C4-2B (cell line): ENCODE results near the gene CYTH2.
A peak's percentile ranks its signal among the peaks of the same experiment; 100 is the strongest.

Experiments
- H3K27ac ChIP-seq: fragments of 450-650 bp; 2 replicates; pipeline ENCODE4 v1.5.1; 2017
- ZFX ChIP-seq: fragments of 450-650 bp; IDR thresholded peaks from 2 replicates; pipeline ENCODE4 v1.6.1; 2017
- TF ChIP-seq, protein P1 (sequence below): fragments of 450-650 bp; conservative IDR thresholded peaks from 2 replicates; pipeline ENCODE4 v1.5.1; 2017; ENCODE audit warnings: mild to moderate bottlenecking

Gene CYTH2

GRCh38 chr19:48497728-48498594, 28.8 kb downstream of the CYTH2 start:
- H3K27ac ChIP-seq = no peak overlapping the region
- no peak for TF ChIP-seq ZFX
- TF ChIP-seq, protein P1, sequence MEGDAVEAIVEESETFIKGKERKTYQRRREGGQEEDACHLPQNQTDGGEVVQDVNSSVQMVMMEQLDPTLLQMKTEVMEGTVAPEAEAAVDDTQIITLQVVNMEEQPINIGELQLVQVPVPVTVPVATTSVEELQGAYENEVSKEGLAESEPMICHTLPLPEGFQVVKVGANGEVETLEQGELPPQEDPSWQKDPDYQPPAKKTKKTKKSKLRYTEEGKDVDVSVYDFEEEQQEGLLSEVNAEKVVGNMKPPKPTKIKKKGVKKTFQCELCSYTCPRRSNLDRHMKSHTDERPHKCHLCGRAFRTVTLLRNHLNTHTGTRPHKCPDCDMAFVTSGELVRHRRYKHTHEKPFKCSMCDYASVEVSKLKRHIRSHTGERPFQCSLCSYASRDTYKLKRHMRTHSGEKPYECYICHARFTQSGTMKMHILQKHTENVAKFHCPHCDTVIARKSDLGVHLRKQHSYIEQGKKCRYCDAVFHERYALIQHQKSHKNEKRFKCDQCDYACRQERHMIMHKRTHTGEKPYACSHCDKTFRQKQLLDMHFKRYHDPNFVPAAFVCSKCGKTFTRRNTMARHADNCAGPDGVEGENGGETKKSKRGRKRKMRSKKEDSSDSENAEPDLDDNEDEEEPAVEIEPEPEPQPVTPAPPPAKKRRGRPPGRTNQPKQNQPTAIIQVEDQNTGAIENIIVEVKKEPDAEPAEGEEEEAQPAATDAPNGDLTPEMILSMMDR = no peak

GRCh38 chr19:48498595-48499311, 29.6 kb downstream of the CYTH2 start:
- TF ChIP-seq, protein P1 = no peak
- no peak for TF ChIP-seq ZFX
- H3K27ac ChIP-seq = no peak overlapping the region

DNA sequence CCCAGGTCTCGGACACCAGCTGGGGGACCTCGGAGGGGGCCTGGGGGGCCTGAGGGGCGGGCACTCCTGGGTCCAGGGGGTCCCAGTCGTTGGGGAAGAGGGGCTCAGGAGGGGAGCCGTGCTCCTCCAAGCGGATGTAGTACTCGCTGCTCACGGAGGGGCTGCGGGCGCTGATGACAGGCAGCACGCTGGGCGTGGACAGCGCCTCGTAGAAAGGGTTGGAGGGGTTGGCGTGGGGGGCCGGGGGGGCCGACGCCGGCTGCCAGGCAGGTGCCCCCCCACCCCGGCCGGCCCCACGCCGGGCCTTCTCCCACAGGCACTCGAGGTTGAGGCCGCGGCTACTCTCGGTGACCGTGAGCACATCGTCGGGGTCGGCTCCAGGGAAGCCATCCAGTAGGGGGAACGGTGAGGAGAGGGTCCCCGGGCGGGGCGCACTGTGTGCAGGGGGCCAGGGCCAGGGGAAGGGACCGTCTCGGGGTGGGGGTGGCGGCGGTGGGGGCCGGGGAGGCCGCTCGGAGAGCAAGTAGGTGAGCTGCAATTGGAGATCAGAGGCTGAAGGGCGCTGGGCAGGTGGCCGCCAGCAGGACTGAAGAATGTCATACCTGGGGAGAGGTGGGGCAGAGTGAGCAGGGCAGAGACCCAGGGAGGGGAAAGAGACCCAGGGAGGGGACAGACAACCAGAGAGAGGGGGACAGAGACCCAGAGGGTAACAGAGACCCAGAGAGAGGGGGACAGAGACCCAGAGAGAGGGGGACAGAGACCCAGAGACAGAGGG, 30.3 kb downstream of the CYTH2 start:
- TF ChIP-seq, protein P1 = no peak
- TF ChIP-seq ZFX = no peak
- no peak overlapping the region for H3K27ac ChIP-seq

GRCh38 chr19:48500830-48501493, 31.8 kb downstream of the CYTH2 start:
- TF ChIP-seq ZFX = no peak
- TF ChIP-seq, protein P1 = no peak
- peak overlapping the region; percentile 81 for H3K27ac ChIP-seq

- peak overlapping the region; percentile 81 for H3K27ac ChIP-seq
These were observed 32.6 kb downstream of the CYTH2 start for GRCh38 chr19:48501494-48502349.

More at GRCh38 chr19:48501494-48502349, 32.6 kb downstream of the CYTH2 start:
- no peak for TF ChIP-seq ZFX
- TF ChIP-seq, protein P1 = no peak
